ENCODE results near the gene MOV10L1.
A peak's percentile ranks its signal among the peaks of the same experiment; 100 is the strongest.

- TF ChIP-seq CTCF (IDR thresholded peaks at IDR 0.05; ENCODE audit: extremely low read depth in 1 of 2, insufficient read depth in 1 of 2, low read depth in 1 of 2, low read length in 2 of 2) (peak; percentile 77 to 88), EZH2 (IDR thresholded peaks at IDR 0.05; ENCODE audit: borderline replicate concordance, low read depth, low read length, severe bottlenecking) (no peak)
Observed at GRCh38 chr22:50148991-50149721, 59.4 kb downstream of the MOV10L1 start.

All from endothelial cell of umbilical vein (primary cell).